IPS-NIHi7 (cell line): ENCODE data around the gene TCAF1.
"Not testable (repeated sequence)": the region's sequence is repeated elsewhere in the genome, so short reads cannot be mapped to it uniquely, and the experiment has no call there.

ENCODE experiments used
- DNase-seq: peaks from one replicate; pipeline ENCODE4 v3.0.0; 2012; ENCODE audit warnings: mixed read lengths; ENCODE audit errors: extremely low spot score

Gene TCAF1

DNA sequence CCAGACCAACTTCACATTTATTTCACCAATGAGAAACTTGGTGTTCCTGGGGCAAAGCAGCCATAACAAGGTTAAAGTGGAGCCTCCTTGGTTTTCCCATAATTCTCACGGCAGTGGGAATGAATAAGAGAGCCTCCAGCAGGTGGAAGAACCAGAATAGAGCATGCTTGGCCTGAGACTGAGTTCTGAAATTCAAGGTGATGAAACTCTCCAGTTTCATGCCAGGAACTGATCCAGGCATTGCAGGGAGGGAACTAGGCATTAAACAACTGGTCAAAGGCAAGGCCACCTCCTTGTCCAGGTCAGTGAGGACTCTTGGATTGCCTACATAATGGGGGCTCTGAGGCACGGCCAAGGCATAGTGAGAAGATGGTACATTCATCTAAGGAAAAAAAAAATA lies 44.0 kb downstream of the TCAF1 start:
- DNase-seq = not testable (repeated sequence)

DNA sequence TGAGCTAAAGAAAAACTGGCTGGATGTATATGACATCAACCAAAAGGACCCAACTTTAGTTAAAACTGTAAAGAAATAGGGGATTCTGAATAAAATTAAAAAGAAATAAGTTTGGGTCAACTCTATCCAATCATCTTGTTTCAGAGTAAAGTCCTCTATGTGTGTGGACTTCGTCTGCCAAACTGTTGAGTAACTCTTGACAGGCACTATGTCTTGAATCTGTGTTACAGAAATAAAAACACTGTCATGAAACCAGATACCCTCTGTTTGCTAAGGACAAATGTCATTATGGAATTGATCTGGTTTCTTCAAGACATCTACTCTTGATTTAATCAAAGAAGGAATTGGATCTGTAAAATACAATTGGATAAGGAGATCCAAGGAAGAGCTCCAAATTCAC lies 46.5 kb downstream of the TCAF1 start:
- not testable (repeated sequence) for DNase-seq

DNA sequence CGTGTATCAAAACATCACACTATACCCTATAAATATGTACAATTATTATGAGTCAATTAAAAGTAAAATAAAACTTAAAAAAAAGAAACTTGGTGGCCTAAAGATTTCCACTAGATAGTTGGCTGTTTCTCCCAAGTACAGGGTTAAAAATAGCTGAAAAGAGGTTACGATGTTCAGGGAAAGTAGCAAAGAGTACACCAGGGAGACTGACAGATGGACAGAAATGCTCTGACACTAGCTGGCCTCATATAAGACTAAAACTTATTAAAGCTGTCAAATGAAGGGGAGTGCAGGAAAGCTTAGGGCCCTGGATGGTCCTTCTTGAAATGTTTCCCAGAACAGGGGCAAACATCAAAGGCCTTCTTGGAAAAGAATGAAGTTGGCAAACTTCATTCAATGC lies 51.3 kb downstream of the TCAF1 start:
- DNase-seq = no peak

DNA sequence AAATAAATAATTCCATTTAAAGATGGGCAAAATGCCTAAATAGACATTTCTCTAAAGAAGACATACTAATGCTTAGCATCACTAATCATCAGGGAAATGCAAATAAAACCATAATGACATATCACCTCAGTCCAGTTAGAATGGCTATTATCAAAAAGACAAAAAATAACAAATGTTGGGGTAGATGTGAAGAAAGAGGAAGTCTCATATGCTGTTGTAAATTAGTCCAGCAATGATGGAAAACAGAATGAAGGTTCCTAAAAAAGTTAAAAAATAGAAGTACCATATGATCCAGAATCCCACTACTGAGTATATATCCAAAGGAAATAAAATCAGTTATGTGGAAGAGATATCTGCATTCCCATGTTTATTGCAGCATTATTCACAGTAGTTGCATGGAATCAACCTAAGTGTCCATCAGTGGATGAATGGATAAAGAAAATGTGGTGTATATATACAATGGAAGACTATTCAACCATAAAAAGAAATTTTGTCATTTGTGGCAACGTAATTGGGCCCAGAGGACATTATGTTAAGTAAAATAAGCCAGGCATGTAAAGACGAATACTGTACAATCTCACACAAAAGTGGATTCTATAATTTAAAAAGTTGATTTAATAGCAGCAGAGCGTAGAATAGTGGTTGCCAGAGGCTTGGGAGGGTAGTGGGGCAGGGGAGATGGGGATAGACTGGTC lies 52.0 kb downstream of the TCAF1 start:
- no peak for DNase-seq

DNA sequence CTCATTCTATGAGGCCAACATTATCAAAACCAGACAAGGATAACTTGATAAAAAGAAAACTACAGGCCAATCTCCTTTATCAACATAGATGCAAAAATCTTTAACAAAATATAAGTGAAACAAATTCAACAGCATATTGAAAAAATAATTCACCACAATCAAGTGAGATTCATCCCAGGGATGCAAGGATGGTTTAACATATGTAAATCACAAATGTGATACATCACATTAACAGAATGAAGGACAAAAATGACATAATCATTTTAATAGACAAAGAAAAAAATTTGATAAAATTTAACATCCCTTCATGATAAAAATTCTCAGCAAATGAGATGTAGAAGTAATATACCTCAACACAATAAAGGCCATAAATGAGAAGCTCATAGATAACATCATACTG lies 53.8 kb downstream of the TCAF1 start:
- no peak for DNase-seq

DNA sequence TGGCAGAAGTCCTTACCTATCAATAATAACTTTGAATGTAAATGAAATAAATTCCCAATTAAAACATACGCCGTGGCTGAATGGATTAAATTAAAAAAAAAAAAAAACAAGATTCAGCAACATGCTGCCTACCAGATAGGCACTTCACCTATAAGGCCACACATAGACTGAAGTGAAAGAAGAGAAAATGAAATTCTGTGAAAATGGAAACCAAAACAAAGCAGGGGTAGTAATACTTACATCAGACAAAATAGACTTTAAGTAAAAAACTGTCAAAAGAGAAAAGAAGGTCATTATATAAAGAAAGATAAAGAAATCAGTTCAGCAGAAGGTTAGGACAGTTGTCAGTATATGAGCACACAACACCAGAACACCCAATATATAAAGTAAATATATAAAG lies 55.3 kb downstream of the TCAF1 start:
- DNase-seq = no peak

DNA sequence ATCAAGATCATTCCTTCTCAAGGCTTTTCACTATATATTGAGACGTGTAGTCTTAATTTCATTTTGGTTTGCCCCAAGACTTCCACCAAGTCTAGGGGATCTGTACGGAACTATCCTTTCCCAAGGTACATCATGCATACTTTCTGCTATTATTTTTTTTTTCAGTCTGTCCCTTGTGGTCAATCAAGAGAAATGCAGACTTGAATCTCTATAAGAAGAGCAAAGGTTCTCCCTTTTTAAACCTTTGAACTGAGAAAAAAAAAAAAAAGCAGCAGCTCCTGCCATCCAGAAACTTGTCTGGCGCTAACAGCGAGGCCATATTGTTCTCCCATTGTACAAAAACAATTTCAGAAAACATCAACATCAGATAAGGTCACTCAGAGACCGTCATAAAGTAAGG lies 60.3 kb downstream of the TCAF1 start:
- not testable (repeated sequence) for DNase-seq

DNA sequence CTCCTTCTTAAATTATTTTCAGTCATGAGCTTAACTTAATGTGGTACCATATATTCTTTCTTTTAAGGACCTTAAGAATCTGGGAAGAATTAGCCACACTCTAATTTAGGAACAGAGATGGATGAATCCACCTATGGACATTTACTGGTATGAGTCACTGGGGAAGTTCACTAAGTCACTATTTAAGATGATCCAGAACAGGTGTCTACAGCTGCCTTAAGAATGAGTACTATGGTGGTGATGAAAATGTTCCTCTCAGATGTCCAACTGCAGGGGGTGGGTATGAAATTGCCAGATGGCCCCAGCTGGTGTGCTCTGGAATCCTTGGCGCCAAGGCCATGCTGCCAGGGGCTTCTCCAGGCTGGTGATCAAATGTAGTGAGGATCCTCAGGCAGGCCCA lies 61.9 kb downstream of the TCAF1 start:
- DNase-seq = not testable (repeated sequence)

DNA sequence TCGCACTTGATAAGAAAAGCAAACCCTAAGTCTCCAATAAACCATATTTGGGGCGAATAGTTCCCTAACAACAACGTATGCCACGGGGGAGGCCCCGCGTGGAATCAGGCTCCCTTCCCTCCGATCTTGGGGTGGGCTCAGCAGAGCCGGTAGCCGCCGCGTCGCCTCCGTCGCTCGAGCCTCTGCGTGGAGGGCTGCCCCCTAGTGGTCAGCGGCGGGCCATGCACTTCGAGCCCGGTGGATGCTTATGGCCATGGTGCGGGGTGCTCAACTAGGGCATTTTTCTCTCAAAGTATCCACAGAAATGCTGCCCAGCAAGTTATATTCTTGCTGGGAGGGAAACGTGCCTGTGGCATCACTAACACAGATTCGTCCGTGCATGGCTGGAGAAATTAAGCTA lies 64.8 kb downstream of the TCAF1 start:
- DNase-seq = not testable (repeated sequence)

DNA sequence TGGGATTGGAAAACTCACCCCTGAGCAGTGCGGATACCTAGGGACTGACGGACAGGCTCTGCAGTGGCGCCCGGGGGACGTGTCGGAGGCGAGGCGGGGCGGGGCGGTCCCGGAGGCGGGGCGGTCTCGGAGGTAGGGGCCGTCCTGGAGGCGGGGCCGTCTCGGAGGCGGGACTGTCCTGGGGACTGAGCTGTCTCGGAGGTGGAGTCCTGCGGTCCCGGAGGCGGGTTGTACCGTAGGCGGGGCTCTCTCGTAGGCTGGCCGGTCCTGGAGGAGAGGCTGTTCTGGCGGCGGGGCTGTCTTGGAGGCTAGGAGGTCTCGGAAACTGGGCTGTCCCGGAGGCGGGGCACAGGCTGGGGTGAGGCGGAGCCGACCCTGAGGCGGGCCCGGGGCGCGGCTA lies 65.4 kb downstream of the TCAF1 start:
- not testable (repeated sequence) for DNase-seq

DNA sequence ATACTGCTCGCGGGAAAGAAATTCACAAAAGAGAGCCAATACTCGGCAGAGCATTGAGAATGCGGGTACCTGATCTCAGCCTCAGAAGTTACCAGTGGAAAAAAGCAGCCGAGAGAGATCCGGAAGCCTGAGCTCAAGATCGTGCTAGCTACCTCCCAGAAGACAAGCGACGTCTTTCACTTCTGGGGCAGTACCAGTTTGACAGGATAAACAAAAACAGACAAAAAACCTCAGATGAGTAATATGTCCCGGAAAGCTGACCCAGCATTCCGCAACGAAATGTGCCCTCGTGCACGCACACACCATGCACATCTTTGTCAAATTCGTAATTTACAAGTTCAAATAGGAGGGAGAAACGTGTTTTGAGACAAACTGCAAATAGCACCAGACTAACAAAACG lies 65.9 kb downstream of the TCAF1 start:
- not testable (repeated sequence) for DNase-seq

DNA sequence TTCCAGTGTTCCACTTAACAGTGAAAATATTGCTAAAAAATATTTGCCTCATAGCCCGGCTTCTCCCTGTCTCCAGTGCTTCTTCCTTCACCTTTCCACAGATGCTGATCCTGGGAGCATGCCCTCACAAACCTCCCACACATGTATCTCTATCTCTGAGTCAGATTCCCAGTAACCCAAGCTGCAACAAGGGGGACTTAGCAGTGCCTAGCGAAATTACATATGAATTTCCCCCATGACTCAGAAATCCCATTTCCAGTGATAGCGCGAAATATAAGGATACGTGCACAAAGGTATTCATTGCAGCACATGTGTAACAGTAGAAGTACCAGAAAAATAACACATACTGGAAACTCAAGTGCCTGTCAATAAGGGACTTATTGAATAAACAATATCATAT lies 75.4 kb downstream of the TCAF1 start:
- not testable (repeated sequence) for DNase-seq

DNA sequence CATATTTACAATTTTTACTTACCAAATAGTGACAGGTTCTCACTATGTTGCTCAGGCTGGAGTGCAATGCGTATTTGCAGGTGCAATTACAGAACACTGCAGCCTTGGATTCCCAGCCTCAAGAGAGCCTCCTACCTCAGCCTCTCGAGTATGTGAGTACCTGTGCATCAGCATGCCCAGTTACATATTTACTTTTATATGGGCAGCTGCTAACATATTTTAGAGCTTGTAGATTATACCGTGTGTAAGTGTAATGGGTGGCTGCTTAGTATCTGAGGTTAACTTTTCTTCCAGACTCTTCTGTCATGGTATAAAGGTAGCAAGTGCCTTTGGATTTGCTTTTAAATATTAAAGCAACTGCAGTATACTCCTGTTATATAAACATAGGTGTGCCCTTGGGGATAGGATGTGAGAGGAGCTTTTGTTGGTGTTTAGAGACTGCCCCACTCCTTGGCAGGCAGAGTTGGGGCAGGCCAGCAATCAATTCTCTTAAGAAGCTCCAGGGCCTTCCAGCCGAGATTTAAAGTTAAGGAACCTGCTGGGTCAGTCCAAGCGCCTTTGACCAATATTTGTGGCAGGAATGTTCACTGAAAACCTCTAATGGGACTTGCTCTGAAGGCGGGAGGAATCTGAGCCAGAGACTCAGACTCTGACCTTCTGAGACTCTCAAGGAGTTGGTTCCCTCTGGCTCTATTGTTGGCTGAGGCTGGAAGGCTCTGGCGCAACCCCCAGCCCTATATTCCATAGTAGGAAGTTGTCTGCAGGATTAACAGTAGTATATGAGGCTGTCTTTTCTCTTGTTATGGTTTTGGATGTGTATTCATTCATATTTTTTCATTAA lies 77.5 kb downstream of the TCAF1 start:
- DNase-seq = not testable (repeated sequence)

DNA sequence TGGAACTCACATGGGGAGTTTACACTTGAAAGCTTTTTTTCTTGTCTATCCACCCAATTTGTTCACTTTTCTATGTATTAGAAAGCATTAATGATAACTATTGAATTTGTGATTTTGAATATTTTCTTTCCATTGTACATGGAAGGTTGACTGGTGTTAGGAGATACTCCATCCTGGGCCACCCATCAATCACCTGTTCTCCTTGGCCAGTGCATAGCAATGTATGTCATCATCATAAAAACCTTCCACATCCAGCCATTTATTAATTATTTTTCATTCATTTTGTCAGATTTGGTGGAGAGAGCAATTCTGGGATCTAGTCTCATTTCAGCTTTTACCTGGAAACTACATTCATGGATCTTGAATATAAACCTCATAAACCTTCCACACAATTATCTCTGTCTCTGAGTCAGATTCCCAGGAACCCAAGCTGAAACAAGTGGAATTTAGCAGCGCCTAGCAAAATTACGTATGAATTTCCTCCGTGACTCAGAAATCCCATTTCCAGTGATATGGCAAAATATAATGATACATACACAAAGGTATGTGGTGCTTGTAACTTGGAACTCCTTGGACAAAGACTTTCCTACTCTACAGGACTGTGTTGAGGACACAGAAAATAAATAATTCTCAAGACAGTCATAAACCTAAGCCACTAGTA lies 78.2 kb downstream of the TCAF1 start:
- DNase-seq = not testable (repeated sequence)

DNA sequence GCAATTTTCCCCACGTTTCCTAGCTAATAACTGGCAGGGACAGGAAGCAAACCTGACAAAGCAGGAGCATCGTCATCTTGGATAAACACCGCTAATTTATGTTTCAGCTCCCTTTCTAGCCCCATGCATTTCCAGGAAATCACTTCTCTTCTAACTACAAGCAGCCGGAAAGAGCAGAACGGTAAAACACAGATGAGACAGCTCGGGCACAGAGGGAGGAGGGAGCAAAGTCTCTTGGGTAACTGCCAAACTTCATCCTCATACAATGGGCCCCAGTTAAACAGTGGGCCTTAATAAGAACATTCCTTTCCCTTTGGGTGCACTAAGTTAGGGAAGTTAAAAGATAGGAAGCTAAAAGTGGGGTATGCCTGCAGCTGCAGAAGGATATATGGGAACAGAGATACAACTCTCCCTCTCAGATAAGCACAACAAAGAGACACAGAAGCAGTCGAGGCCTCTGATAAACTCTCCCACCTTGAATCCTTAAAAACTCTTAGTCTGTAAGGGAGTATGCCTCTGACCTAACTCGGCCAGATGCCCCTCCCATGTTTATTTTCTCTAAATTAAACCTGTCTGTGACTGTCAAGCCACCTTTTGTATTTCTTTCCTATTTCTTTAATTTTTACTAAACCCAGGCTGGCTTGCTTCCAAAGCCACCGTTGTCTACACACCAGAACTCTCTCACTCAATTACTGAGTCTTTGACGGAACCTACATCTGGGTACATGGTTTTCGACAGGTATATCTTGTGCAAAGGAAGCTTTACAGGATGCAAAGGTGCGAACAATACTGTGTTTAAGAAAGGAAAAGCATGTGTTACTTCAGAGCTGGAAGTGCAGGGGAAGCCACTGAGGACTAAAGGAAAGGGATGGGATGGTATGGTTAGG lies 80.3 kb downstream of the TCAF1 start:
- DNase-seq = not testable (repeated sequence)

DNA sequence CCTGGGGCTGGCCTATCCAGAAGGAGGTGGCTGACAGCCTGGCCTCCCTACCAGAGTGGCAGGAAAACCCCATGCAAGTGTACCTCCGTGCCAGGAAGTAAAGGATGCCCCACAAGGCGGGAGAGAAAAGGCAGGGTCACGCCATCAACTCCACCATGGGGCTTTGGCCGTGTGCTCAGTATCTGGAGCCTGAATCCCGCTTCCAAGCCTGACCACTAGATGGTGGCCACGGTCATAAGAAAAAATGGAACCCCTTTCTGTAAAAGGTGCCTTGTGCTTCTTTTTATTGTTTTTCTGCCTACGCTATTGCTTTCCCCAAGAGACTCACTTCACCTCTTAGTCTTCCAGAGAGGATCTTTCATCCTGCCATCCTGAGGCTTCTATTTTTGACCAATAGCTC lies 84.1 kb downstream of the TCAF1 start:
- DNase-seq = not testable (repeated sequence)

DNA sequence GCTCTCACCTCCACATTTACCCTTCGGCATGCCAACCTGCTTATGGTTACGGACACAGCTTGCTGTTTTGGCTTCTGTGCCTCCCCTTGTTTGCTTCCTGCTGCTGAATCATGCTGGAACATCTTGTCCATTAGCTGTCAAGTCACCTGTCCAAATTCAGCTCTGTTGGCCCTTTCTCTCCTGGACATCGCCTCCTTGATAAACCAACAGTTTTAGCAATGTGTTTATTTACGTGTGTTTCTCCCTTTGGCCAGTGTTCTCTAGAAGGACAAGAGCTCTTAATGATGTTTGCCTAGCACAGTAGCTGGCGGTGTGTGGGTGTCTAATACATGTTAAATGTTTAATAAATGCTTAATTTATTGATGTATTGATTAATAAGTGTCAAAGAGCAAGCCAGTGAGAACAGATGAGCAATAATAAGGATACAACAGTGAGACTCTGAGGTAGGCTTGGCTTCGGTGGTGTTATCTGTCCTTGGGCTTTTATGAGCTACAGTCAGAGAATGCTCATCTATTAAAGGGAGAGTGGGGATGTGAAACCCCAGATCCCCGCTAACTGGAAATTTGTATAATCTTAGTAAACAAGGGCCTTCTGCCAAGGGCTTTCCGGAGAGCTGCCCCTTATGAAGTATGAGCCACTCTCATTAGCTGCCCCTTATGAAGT lies 85.4 kb downstream of the TCAF1 start:
- DNase-seq = not testable (repeated sequence)

DNA sequence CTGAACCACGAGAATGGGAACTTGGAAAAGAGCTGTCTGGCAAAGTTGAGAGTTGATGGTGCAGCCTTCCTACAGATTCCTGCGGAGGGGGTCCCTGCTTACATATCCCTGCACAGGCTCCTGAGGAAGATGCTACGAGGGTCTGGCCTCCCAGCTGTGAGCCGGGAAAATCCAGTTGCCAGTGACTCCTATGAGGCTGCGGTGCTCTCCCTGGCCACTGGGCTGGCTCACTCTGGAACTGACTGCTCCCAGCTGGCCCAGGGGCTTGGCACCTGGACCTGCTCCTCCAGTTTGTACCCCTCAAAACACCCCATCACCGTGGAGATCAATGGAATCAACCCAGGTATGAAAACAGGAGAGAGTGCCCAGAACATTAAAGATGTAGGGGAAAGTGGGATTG lies 91.3 kb downstream of the TCAF1 start:
- not testable (repeated sequence) for DNase-seq

DNA sequence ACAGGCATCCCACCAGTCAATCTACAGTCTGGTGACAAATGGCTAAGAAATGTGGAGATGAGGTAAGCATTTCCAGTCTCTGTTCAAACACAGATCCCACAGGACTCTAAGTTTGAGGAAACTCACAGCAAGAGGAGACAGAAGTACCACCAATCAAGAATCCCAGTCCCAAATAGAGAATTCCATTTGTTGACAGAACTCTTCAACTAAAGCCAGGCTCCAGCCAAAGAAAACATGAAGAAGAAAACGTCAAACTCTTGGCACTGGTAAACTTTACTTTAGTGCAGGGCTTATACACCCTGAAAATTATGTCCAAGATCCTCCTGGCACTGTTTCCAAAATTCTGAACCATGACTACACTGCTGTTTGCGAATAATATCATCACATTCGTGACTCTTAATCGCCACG lies 95.3 kb downstream of the TCAF1 start:
- DNase-seq = not testable (repeated sequence)
